GM12892 (cell line): Measurements from ENCODE around the gene RAD54L.

Experiments
- POLR2AphosphoS5 ChIP-seq: IDR thresholded peaks from 2 replicates; pipeline ENCODE4 v1.6.1; 2011; ENCODE audit warnings: low read depth, low read length, control low read depth
- TAF1 ChIP-seq: IDR thresholded peaks from 2 replicates; pipeline ENCODE4 v1.6.1; 2011; ENCODE audit warnings: low read depth, mild to moderate bottlenecking, control low read depth, low read length, borderline replicate concordance

DNA sequence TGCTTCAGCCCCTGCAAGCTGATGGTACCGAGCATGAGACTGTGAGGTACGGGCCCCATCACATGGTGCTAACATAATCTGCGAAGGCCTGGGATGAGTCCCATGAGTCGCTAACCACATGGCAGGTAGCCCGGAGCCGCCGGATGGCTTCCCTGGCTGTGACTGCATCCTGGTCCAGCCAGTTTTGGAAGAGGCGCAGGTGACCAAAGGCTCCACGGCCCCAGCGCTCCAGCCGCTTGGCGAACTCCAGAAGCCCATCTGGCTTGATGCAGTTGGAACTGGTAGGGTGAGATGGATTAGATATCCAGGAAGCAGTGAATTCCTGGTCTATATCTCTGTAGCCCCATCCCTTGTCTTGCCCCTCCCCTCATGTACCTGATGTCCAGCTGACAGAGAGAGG, 31.2 kb downstream of the RAD54L start:
- TF ChIP-seq TAF1 (no peak), POLR2AphosphoS5 (no peak)
